ENCODE measurements around the gene LCE2A.

DNA sequence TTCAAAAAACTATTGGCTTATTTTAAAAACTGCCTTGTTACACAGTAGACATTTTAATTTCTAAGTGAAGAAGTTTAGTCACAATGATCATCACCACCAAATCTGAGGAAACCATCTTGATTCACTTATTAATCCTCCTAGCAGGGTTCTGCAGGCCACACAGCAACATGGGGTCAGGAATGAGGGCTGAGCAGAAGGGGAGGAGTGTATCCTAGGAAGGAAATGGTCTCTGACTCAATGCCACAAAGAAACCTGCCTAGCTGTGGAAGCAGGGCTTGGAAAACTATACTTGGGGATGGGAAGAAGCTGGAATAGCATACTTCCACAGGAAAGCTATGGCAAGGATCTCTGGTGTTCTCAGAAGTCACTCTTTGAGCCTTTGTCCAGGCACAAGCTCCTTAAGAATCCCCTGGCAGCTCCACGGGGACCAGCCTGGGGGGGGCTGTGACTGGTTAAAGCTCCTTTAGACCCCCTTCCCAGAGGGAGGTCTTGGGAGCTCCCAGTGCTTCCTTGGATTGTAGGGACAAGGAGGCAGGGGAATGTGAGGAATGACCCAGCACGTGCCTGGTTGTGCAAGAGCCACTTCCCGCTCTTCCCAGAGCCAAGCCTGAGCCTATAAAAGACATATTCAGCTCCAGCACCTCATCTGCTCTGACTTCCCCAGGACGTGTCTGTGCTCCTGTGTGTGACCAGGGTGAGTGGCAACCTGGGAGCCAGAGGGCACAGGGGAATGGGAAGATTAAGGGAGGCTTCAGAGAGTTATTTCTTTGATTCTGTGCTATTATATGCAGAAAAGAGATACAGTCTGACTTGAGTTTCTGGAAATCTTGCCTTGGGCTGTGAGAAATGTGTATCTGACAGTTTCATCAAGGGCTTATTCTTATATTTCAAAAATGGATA lies at the start of gene LCE2A:
- no peak for TF ChIP-seq EZH2 (IDR thresholded peaks at IDR 0.05; ENCODE audit: insufficient read depth, poor library complexity, severe bottlenecking)
- TF ChIP-seq EZH2phosphoT487 (IDR thresholded peaks at IDR 0.05; ENCODE audit: insufficient read depth, low read depth): no peak
